Activated effector memory CD4-positive, alpha-beta T cell treated with anti-CD3 and anti-CD28 coated beads, Interleukin-2, amount 50 U/mL, for 16 hours (primary cell): ENCODE measurements around the gene TCF19.

Experiments
- DNase-seq: peaks from one replicate; pipeline ENCODE4 v3.0.0-alpha.2; 2020

The TCF19 gene

GRCh38 chr6:31158140-31158862, at the start of gene TCF19:
TSS of gene TCF19 (plus strand) at chr6:31158589. CDS start at chr6:31159470, 881 bp downstream.
- peak; percentile 100 for DNase-seq

- DNase-seq: no peak
Observed at GRCh38 chr6:31110825-31111582, 47.4 kb upstream of the TCF19 start.

GRCh38 chr6:31111712-31112111, 46.7 kb upstream of the TCF19 start:
- DNase-seq: no peak

GRCh38 chr6:31112478-31112877, 45.9 kb upstream of the TCF19 start, which contains the start of gene C6orf15:
TSS of gene C6orf15 (minus strand) at chr6:31112575. CDS start at chr6:31112555, 20 bp downstream.
- no peak for DNase-seq

GRCh38 chr6:31113861-31114540, 44.4 kb upstream of the TCF19 start:
- DNase-seq: no peak

GRCh38 chr6:31114541-31114878, 43.9 kb upstream of the TCF19 start, which contains the start of gene PSORS1C1:
TSS of gene PSORS1C1 (plus strand) at chr6:31114800. CDS start at chr6:31129633, 14,833 bp downstream.
- DNase-seq: no peak

- no peak for DNase-seq
Observed at GRCh38 chr6:31114970-31115849, 43.2 kb upstream of the TCF19 start.

GRCh38 chr6:31115941-31116560, 42.3 kb upstream of the TCF19 start:
- no peak for DNase-seq

GRCh38 chr6:31116661-31117385, 41.6 kb upstream of the TCF19 start:
- DNase-seq: no peak

- no peak for DNase-seq
Observed at GRCh38 chr6:31118178-31118577, 40.2 kb upstream of the TCF19 start.

GRCh38 chr6:31120151-31120915, 38.1 kb upstream of the TCF19 start, which contains the start of gene CDSN:
TSS of gene CDSN (minus strand) at chr6:31120446. CDS start at chr6:31120419, 27 bp downstream.
- DNase-seq: no peak

- no peak for DNase-seq
Observed at GRCh38 chr6:31121131-31121790, 37.1 kb upstream of the TCF19 start.

- no peak for DNase-seq
Observed at GRCh38 chr6:31122791-31123706, 35.3 kb upstream of the TCF19 start.

GRCh38 chr6:31125162-31125561, 33.2 kb upstream of the TCF19 start:
- DNase-seq: no peak

- DNase-seq: no peak
Observed at GRCh38 chr6:31125586-31126363, 32.6 kb upstream of the TCF19 start.

- DNase-seq: no peak
Observed at GRCh38 chr6:31126396-31127175, 31.8 kb upstream of the TCF19 start.

- peak; percentile 87 for DNase-seq
Observed at GRCh38 chr6:31128093-31128676, 30.2 kb upstream of the TCF19 start.
